ENCODE results near the gene ZNF200.

The ZNF200 gene

DNA sequence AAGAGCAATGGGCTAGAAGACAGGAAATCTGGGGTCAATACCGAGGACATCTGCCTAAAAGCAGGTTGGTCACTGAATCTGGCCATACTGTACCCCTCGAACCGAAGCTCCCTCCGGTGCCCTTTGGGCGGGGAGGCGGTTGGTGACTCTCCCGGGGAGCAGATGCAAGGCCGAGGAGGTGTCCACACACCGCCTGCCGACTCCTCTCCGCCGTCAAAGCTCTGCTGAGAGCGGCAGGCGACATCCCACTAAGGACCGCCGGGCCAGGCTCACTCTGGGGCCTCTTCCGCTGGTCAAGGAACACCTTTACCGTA lies 458 bp downstream of the ZNF200 start:
- TF ChIP-seq, protein P1, sequence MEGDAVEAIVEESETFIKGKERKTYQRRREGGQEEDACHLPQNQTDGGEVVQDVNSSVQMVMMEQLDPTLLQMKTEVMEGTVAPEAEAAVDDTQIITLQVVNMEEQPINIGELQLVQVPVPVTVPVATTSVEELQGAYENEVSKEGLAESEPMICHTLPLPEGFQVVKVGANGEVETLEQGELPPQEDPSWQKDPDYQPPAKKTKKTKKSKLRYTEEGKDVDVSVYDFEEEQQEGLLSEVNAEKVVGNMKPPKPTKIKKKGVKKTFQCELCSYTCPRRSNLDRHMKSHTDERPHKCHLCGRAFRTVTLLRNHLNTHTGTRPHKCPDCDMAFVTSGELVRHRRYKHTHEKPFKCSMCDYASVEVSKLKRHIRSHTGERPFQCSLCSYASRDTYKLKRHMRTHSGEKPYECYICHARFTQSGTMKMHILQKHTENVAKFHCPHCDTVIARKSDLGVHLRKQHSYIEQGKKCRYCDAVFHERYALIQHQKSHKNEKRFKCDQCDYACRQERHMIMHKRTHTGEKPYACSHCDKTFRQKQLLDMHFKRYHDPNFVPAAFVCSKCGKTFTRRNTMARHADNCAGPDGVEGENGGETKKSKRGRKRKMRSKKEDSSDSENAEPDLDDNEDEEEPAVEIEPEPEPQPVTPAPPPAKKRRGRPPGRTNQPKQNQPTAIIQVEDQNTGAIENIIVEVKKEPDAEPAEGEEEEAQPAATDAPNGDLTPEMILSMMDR (IDR thresholded peaks at IDR 0.05; ENCODE audit: low read depth, low read length) = no peak
- no peaks in the 10 kb centered on the region for H3K9me3 ChIP-seq
- no peak for DNase-seq
- H3K36me3 ChIP-seq = peaks cover 30% of the 10 kb centered on the region
- peaks cover 13% of the 10 kb centered on the region for H3K27me3 ChIP-seq
- peak overlapping the region; percentile 96 for H3K4me3 ChIP-seq (ENCODE audit: low read depth, low read length)
- no peaks in the 10 kb centered on the region for H3K4me1 ChIP-seq

DNA sequence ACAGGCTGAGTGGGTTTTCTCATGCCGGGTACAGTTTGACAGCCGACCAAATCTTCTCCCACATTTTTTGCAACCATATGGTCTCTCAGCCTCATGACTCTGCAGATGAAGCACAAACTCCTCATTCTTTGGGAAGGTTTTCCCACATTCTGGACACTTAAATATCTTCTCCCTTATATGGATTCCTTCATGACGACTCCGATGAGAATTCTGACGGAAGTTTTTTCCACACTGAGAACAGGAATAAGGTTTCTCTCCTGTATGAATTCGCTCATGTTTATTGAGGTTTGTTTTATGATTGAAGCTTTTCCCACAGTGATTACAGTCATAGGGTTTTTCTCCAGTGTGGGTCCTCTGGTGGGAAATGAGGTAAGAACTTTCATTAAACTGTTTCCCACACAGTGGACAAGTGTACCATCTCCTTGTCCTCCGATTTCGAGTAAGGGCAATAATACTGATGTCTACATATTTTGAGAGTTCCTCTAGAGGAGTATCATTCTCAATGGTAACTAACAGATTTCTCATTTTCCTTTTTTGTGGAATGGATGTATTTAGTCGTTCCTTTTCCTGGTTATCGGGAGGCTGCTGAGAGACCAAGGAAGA lies 10.9 kb downstream of the ZNF200 start:
- no peaks in the 10 kb centered on the region for H3K4me1 ChIP-seq
- H3K36me3 ChIP-seq = peaks cover 34% of the 10 kb centered on the region
- no peaks in the 10 kb centered on the region for H3K9me3 ChIP-seq
- H3K4me3 ChIP-seq (ENCODE audit: low read depth, low read length) = no peak overlapping the region
- no peaks in the 10 kb centered on the region for H3K27me3 ChIP-seq
- no peak for DNase-seq
- TF ChIP-seq, protein P1 (IDR thresholded peaks at IDR 0.05; ENCODE audit: low read depth, low read length) = no peak

DNA sequence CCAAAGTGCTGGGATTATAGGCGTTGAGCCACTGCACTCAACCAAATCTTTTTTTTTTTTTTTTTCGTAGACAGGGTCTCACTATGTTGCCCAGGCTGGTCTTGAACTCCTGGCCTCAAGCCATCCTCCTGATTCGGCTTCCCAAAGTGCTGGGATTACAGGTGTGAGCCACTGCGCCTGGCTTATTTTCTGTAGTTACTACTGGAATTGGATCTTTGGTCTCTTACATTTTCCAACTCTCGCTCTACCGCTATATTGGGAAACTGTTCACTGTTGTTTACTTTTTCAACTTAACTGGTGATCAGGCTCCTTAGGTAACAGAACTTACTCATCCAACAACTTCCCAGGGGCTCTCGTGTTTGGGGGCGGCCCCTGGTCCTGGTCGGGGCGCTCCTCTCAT lies 14.1 kb downstream of the ZNF200 start:
- Histone ChIP-seq H3K9me3 (no peaks in the 10 kb centered on the region), H3K4me1 (no peaks in the 10 kb centered on the region), H3K27me3 (peaks cover 23% of the 10 kb centered on the region), H3K36me3 (peaks cover 18% of the 10 kb centered on the region), H3K4me3 (ENCODE audit: low read depth, low read length) (no peak overlapping the region)
- DNase-seq = no peak
- TF ChIP-seq, protein P1 (IDR thresholded peaks at IDR 0.05; ENCODE audit: low read depth, low read length) = no peak

DNA sequence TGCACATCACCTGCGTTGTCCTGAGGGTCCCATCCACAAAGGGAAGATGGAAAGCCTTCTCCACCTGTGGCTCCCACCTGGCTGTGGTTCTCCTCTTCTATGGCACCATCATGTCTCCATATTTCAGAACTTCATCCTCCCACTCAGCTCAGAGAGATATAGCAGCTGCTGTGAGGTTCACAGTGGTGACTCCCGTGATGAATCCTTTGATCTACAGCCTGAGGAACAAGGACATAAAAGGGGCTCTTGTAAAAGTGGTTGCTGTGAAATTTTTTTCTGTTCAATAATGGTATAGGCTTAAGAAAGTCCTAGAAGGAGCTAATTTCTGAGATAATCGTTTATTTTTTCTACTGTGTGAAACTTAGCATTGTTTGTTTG lies 18.7 kb downstream of the ZNF200 start:
- no peak for DNase-seq
- H3K9me3 ChIP-seq = no peaks in the 10 kb centered on the region
- TF ChIP-seq, protein P1 (IDR thresholded peaks at IDR 0.05; ENCODE audit: low read depth, low read length) = no peak
- H3K4me1 ChIP-seq = no peaks in the 10 kb centered on the region
- H3K27me3 ChIP-seq = peaks cover 37% of the 10 kb centered on the region
- no peak overlapping the region for H3K4me3 ChIP-seq (ENCODE audit: low read depth, low read length)
- H3K36me3 ChIP-seq = no peaks in the 10 kb centered on the region

DNA sequence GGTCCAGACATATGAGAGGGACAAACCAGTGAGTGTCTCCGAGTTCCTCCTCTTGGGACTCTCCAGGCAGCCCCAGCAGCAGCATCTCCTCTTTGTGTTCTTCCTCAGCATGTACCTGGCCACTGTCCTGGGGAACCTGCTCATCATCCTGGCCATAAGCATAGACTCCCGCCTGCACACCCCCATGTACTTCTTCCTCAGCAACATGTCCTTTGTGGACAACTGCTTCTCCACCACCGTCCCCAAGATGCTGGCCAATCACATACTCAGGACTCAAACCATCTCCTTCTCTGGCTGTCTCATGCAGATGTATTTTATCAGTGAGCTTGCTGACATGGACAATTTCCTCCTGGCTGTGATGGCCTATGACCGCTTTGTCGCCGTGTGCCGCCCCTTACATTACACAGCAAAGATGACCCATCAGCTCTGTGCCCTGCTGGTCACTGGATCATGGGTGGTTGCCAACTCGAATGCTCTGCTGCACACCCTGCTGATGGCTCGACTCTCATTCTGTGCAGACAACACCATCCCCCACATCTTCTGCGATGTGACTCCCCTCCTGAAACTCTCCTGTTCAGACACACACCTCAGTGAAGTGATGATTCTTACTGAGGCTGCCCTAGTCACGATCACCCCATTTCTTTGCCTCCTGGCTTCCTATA lies 19.2 kb downstream of the ZNF200 start:
- Histone ChIP-seq H3K4me3 (ENCODE audit: low read depth, low read length) (no peak overlapping the region), H3K27me3 (peaks cover 37% of the 10 kb centered on the region), H3K9me3 (no peaks in the 10 kb centered on the region), H3K4me1 (no peaks in the 10 kb centered on the region), H3K36me3 (no peaks in the 10 kb centered on the region)
- TF ChIP-seq, protein P1 (IDR thresholded peaks at IDR 0.05; ENCODE audit: low read depth, low read length) = no peak
- no peak for DNase-seq

DNA sequence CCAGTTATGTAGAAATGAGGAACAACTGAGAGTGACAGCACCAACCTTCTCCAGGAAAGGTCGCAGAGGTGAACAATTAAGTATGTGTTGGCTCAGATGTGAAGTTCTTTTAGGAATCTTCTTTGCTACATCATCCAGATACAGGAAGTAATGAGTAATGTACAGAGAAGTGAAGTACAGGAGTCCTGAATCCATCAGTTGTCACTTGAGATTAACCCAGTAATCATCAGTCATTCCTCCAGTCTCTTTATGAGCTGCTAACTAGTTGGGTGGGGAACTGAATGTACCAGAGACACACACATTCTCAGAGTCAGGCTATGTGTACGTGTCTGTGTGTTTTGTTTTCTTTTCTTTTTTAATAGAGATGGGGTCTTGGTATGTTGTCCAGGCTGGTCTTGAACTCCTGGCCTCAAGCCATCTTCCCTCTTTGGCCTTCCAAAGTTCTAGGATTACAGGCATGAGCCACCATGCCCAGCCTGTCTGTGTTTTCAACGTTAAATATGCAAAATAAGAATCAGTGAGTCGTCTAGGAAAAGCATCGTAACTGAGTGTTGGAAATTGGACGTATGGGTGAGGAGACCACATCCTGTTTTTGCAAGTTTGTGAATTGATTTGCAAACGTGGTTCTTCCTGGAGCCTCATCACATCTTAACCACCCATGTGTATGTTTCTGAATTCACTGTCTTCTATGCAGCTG lies 19.9 kb downstream of the ZNF200 start:
- Histone ChIP-seq H3K4me3 (ENCODE audit: low read depth, low read length) (no peak overlapping the region), H3K9me3 (no peaks in the 10 kb centered on the region), H3K27me3 (peaks cover 37% of the 10 kb centered on the region), H3K4me1 (no peaks in the 10 kb centered on the region), H3K36me3 (no peaks in the 10 kb centered on the region)
- TF ChIP-seq, protein P1 (IDR thresholded peaks at IDR 0.05; ENCODE audit: low read depth, low read length) = no peak
- no peak for DNase-seq

All from BE2C (cell line).